K562 (cell line): ENCODE results near the gene CNOT2. TPM values are rescaled to one million over a fixed set of nuclear protein-coding genes. Genes with fewer than 3 reads are reported as not detected.

ENCODE experiments used
- ATAC-seq: fragments of 200-7000 bp; cut with Tn5 transposase; 3 replicates; pipeline ENCODE4 v1.9.1; 2020; ENCODE audit warnings: moderate library complexity
- BruUV-seq: library from RNA; stranded (reverse); fragments of 400-500 nt; replicated peaks from 2 replicates; lab custom pipeline; 2021; lab: Mats Ljungman, UMichigan
- CTCF ChIA-PET: fragments of 300-600 bp; formaldehyde crosslinking; extraction: SDS; loops from one replicate; lab custom pipeline; 2021; ENCODE audit warnings: low intra/inter-chr PET ratio; lab: Yijun Ruan, JAX
- POLR2A ChIA-PET: fragments of 300-600, 350-650 bp; sonication (Branson Sonifier 250); formaldehyde crosslinking; extraction: SDS; loops from one replicate; lab custom pipeline; 2021; ENCODE audit warnings: antibody characterized with exemption, inconsistent platforms; lab: Yijun Ruan, JAX
- DNase-seq, 4 experiments: peaks; one replicate each; pipeline versions ENCODE4 v3.0.0 to v3.0.0-alpha.2; 2011 to 2018; ENCODE audit warnings: low spot score in 3 of 4, mixed read lengths in 3 of 4; ENCODE audit errors: extremely low read depth in 1 of 4
- FAIRE-seq: peaks from 2 replicates; lab custom pipeline; 2011; peaks lifted over from hg19 to GRCh38; lab: Jason Lieb, UNC
- H2AFZ ChIP-seq: 2 replicates; pipeline ENCODE4 v1.6.0; 2011; ENCODE audit warnings: low read depth, low read length, control low read depth, inconsistent platforms
- H3K27ac ChIP-seq: fragments of 200-600 bp; 3 replicates; pipeline ENCODE4 v1.8.0; 2011; ENCODE audit warnings: low read depth, mild to moderate bottlenecking, control low read depth, inconsistent platforms, low read length, moderate library complexity, mixed read lengths; ENCODE audit errors: extremely low read depth
- H3K27me3 ChIP-seq, 2 experiments: fragments of 300-600 bp in 1 of 2; 2 replicates in 1 of 2; 3 replicates in 1 of 2; pipeline versions ENCODE4 v1.6.0 to v1.8.0; 2011; ENCODE audit warnings: inconsistent platforms in 2 of 2, low read length in 2 of 2, mild to moderate bottlenecking in 1 of 2, mixed read lengths in 1 of 2, moderate library complexity in 1 of 2; ENCODE audit not compliant: control insufficient read depth in 2 of 2, insufficient read depth in 2 of 2
- H3K36me3 ChIP-seq: fragments of 300-600 bp; 3 replicates; pipeline ENCODE4 v1.8.0; 2011; ENCODE audit warnings: mild to moderate bottlenecking, low read length, inconsistent platforms; ENCODE audit not compliant: control insufficient read depth, insufficient read depth
- H3K4me1 ChIP-seq, 2 experiments: fragments of 200-600 bp in 1 of 2; replicated peaks in 1 of 2; 2 replicates in 1 of 2; 3 replicates in 1 of 2; pipeline versions ENCODE4 v1.5.1 to v1.8.0; 2011; ENCODE audit warnings: inconsistent platforms in 2 of 2, low read length in 2 of 2, mild to moderate bottlenecking in 1 of 2, mixed read lengths in 1 of 2, moderate library complexity in 1 of 2; ENCODE audit not compliant: control insufficient read depth in 2 of 2, insufficient read depth in 2 of 2
- H3K4me2 ChIP-seq: 2 replicates; pipeline ENCODE4 v1.6.1; 2011; ENCODE audit warnings: low read length, control low read depth, inconsistent platforms, mixed read lengths; ENCODE audit not compliant: insufficient read depth
- H3K4me3 ChIP-seq: fragments of 200-600 bp; sonication (generic), shearing (Covaris generic); 2 replicates; pipeline ENCODE4 v1.5.1; 2016; ENCODE audit warnings: control low read depth, inconsistent platforms
- H3K79me2 ChIP-seq: fragments of 200-600 bp; 3 replicates; pipeline ENCODE4 v1.8.0; 2011; ENCODE audit warnings: low read length, inconsistent platforms; ENCODE audit not compliant: control insufficient read depth, insufficient read depth
- H3K9ac ChIP-seq, 2 experiments: 2 replicates each; pipeline versions ENCODE4 v1.6.0 to v1.6.1; 2011; ENCODE audit warnings: low read depth in 2 of 2, low read length in 2 of 2, control low read depth in 1 of 2, inconsistent platforms in 1 of 2, mild to moderate bottlenecking in 1 of 2, mixed read lengths in 1 of 2; ENCODE audit not compliant: insufficient read depth in 1 of 2
- H3K9me1 ChIP-seq: one replicate; pipeline ENCODE4 v1.6.0; 2011; ENCODE audit warnings: inconsistent platforms, mild to moderate bottlenecking, low read length, moderate library complexity; ENCODE audit not compliant: control insufficient read depth, insufficient read depth
- H3K9me3 ChIP-seq: replicated peaks from 2 replicates; pipeline ENCODE4 v1.5.1; 2011; ENCODE audit warnings: low read depth, low read length, inconsistent platforms; ENCODE audit not compliant: control insufficient read depth, insufficient read depth
- H4K20me1 ChIP-seq: replicated peaks from 2 replicates; pipeline ENCODE4 v1.6.1; 2011; ENCODE audit warnings: low read length, inconsistent platforms, mixed read lengths; ENCODE audit not compliant: control insufficient read depth, insufficient read depth
- C11orf30 ChIP-seq: fragments of 450-650 bp; IDR thresholded peaks from 2 replicates; pipeline ENCODE4 v1.6.1; 2016; ENCODE audit warnings: low read depth, mild to moderate bottlenecking
- CBX2 ChIP-seq: fragments of 200-600 bp; sonication (generic); IDR thresholded peaks from one replicate; pipeline ENCODE4 v1.6.1; 2012; ENCODE audit warnings: mild to moderate bottlenecking, low read length, inconsistent platforms; ENCODE audit not compliant: insufficient read depth, poor library complexity, severe bottlenecking
- GTF2E2 ChIP-seq: fragments of 200-800 bp; sonication (Bioruptor generic); IDR thresholded peaks from 2 replicates; pipeline ENCODE4 v1.6.1; 2016; ENCODE audit warnings: missing genetic modification characterization, missing compliant biosample characterization
- HMGN3 ChIP-seq: IDR thresholded peaks from 2 replicates; pipeline ENCODE4 v1.6.1; 2011; ENCODE audit warnings: borderline replicate concordance, low read depth, mild to moderate bottlenecking, mixed read lengths, low read length; ENCODE audit not compliant: insufficient read length; ENCODE audit errors: extremely low read depth
- MAFG ChIP-seq: fragments of 450-650 bp; conservative IDR thresholded peaks from 2 replicates; pipeline ENCODE4 v1.6.1; 2016; ENCODE audit warnings: missing genetic modification characterization, missing compliant biosample characterization
- MYC ChIP-seq, 2 experiments: fragments of 250-450 bp in 1 of 2; sonication (Bioruptor Pico) in 1 of 2; IDR thresholded peaks; 2 replicates each; pipeline versions ENCODE4 v1.5.1 to v1.6.1; 2012 to 2021; ENCODE audit warnings: low read depth in 2 of 2, borderline replicate concordance in 1 of 2, improper control_type of control experiment in 1 of 2, low read length in 1 of 2, mild to moderate bottlenecking in 1 of 2, moderate library complexity in 1 of 2
- NFE2 ChIP-seq: IDR thresholded peaks from 2 replicates; pipeline ENCODE4 v1.6.1; 2014; ENCODE audit warnings: antibody characterized with exemption, low read depth
- THAP7 ChIP-seq: fragments of 250-450 bp; sonication (Bioruptor Pico); IDR thresholded peaks from 2 replicates; pipeline ENCODE4 v1.5.0; 2021
- ZNF316 ChIP-seq: fragments of 450-650 bp; IDR thresholded peaks from 2 replicates; pipeline ENCODE4 v1.6.1; 2016
- whole genome bisulfite sequencing: fragments of 100-300 bp; shearing (Covaris generic); methylation state at CpG from one replicate; pipeline ENCODE4 v1.1.6; 2016; ENCODE audit warnings: low coverage, mixed read lengths; ENCODE audit not compliant: insufficient coverage; ENCODE audit errors: missing lambda C conversion rate; 5-methylcytosine and 5-hydroxymethylcytosine counted together
- in situ Hi-C: fragments of 300-500 bp; cut with MboI; formaldehyde crosslinking; loops from 4 replicates; pipeline ENCODE4 v1.15.0; 2018; ENCODE audit warnings: inconsistent platforms, mixed read lengths
- intact Hi-C: fragments of 100-400 bp; cut with micrococcal nuclease; formaldehyde crosslinking; loops from 2 replicates; pipeline ENCODE4 v1.14.2; 2022
- polyA plus RNA-seq, 8 experiments: library from polyadenylated mRNA; depleted of rRNA in 4 of 8; stranded (reverse) in 5 of 8; unstranded in 3 of 8; fragments of >200 nt; fragmentation: Nextera tagmentation in 2 of 8; fragmentation: Illumina TruSeq in 1 of 8; extraction: Ambion mirVana in 2 of 8; extraction: Trizol in 1 of 8; gene quantifications; 2 replicates each; pipeline versions ENCODE4 v1.2.1 to v1.2.3, GENCODE V29; 2011 to 2014; ENCODE audit warnings: inconsistent platforms in 1 of 8, missing spikeins in 1 of 8
- total RNA-seq, 7 experiments: library from RNA; depleted of rRNA in 6 of 7; stranded (reverse); fragments of >200 nt in 6 of 7; fragmentation: Illumina TruSeq in 2 of 7; extraction: Trizol in 2 of 7; gene quantifications; 2 replicates each; pipeline versions ENCODE4 v1.2.1 to v1.2.3, GENCODE V29; 2011 to 2021; ENCODE audit warnings: low replicate concordance in 1 of 7

Gene CNOT2
- total and polyA plus RNA-seq, 9 of the 15 experiments (the other 6 are each of a cell fraction or from before 2014, with no cell fraction given), result 43.6 to 119 (median 84.4) TPM

GRCh38 chr12:70364695-70365397 lies 121.6 kb downstream of the CNOT2 start:
- Histone ChIP-seq H2AFZ (peak overlapping the region; percentile 83), H3K27me3 (peaks cover 8 to 20% of the 10 kb centered on the region in 2 experiments), H3K4me2 (peak overlapping the region; percentile 76), H3K4me1 (peaks cover 7 to 23% of the 10 kb centered on the region in 2 experiments; a peak in 4 of 5 replicates), H3K79me2 (no peaks in the 10 kb centered on the region), H3K9me3 (no peaks in the 10 kb centered on the region)
- intact Hi-C loops, result loop anchor here (10.0 kb wide), 1 partner anchor 120 kb away; the partner anchor contains the start of gene CNOT2
- no peak for DNase-seq
- TF ChIP-seq CBX2 (peak; percentile 31), THAP7 (CRISPR knock-in tag) (no peak)
- TF ChIP-seq, all 486 proteins: peak for 1
- Histone ChIP-seq H3K36me3 (no peaks in the 10 kb centered on the region), H3K9ac (no peak overlapping the region; a peak in 1 of 4 replicates), H3K4me3 (peak overlapping the region; percentile 48), H3K27ac (no peak overlapping the region), H4K20me1 (no peaks in the 10 kb centered on the region), H3K9me1 (no peaks in the 10 kb centered on the region)
- FAIRE-seq (no peak), ATAC-seq (no peak)
- CTCF ChIA-PET, result no interaction called here
- BruUV-seq, result no TSS peak
- in situ Hi-C loops, result no loop called here
- 41% methylated on average over 16 of the region's 16 CpGs for WGBS
- POLR2A ChIA-PET, result interaction anchor here (0.6 kb wide), 1 partner anchor 80 kb away, joined by 4 read pairs; no protein-coding TSS in a partner anchor

- Histone ChIP-seq H3K9ac (peak overlapping the region in 1 of 2 experiments; percentile 92; a peak in 2 of 4 replicates), H3K9me1 (no peaks in the 10 kb centered on the region), H3K27me3 (peaks cover 8 to 20% of the 10 kb centered on the region in 2 experiments), H3K36me3 (no peaks in the 10 kb centered on the region), H3K4me1 (peaks cover 7 to 23% of the 10 kb centered on the region in 2 experiments; a peak in 4 of 5 replicates), H4K20me1 (no peaks in the 10 kb centered on the region), H2AFZ (peak overlapping the region; percentile 83), H3K4me2 (peak overlapping the region; percentile 76), H3K27ac (no peak overlapping the region), H3K4me3 (peak overlapping the region; percentile 48), H3K9me3 (no peaks in the 10 kb centered on the region), H3K79me2 (no peaks in the 10 kb centered on the region)
- no TSS peak for BruUV-seq
- TF ChIP-seq MYC (IDR thresholded peaks at IDR 0.05; ENCODE audit: low read depth, low read length) (no peak), MYC (CRISPR knock-in tag; IDR thresholded peaks at IDR 0.05; ENCODE audit: borderline replicate concordance, low read depth) (no peak), ZNF316 (peak; percentile 77), MAFG (tag) (0 out of 2 replicates have a peak, but pooled peaks have one; percentile 4), C11orf30 (peak; percentile 71), NFE2 (0 out of 2 replicates have a peak, but pooled peaks have one; percentile 13), HMGN3 (no peak), GTF2E2 (tag) (no peak)
- in situ Hi-C loops (no loop called here), intact Hi-C loops (loop anchor here (10.0 kb wide), 1 partner anchor 121 kb away; the partner anchor contains the start of gene CNOT2)
- ChIA-PET POLR2A (interaction anchor here (0.6 kb wide), 1 partner anchor 80 kb away, joined by 4 read pairs; no protein-coding TSS in a partner anchor), CTCF (no interaction called here)
- 0% methylated on average over 6 of the region's 6 CpGs for WGBS
- ATAC-seq (no peak), DNase-seq (no peak), FAIRE-seq (no peak)
Observed at GRCh38 chr12:70365398-70365647, 122.1 kb downstream of the CNOT2 start.
